Measurements from ENCODE around the gene SEC61A1. TPM values are rescaled to one million over a fixed set of nuclear protein-coding genes. Genes with fewer than 3 reads are reported as not detected.

Gene SEC61A1
- total RNA-seq (2021; ENCODE audit: unreplicated experiment) (246 TPM), Bru-seq, nascent RNA (percentile 94 among the genes with signal in this experiment), BruChase-seq, experiment 1, labeled RNA remaining after a 2-hour chase (percentile 96 among the genes with signal in this experiment), BruChase-seq, experiment 2, labeled RNA remaining after a 6-hour chase (percentile 98 among the genes with signal in this experiment)
- 179 TPM for polyA plus RNA-seq (2012; ENCODE audit: insufficient read length)
- long read RNA-seq, transcript SEC61A1-201 (12 exons, 3,635 nt): major isoform, 320 of 812 reads
- long read RNA-seq, partial matches to known transcripts: 98 of 812 reads
- long read RNA-seq, other reads (novel, unspliced or antisense): 393 of 812 reads

- ChIA-PET POLR2A (no interaction called here), CTCF (no interaction called here)
- peak within 1 kb of the TSS; percentile 98 for H3K27ac ChIP-seq (ENCODE audit: low read length)
- peaks cover 21% of the 10 kb centered on the region for H3K4me1 ChIP-seq (ENCODE audit: control insufficient read depth, insufficient read depth, low read length)
- no peaks in the 10 kb centered on the region for H3K9me3 ChIP-seq (ENCODE audit: control insufficient read depth, insufficient read depth, low read depth, low read length)
- intact Hi-C loops (cut with micrococcal nuclease; ENCODE audit: unreplicated experiment) (no loop called here), in situ Hi-C loops (cut with HindIII; ENCODE audit: low pct_unique_long_range_greater_than_20kb, low sequenced_read_pairs) (no loop called here)
- DNase-seq (ENCODE audit: low read depth, low spot score) (peak; percentile 64), ATAC-seq (peak; percentile 99)
- peaks cover 30% of the 10 kb centered on the region for H3K36me3 ChIP-seq (ENCODE audit: control insufficient read depth, insufficient read depth, low read length)
- no TSS peak for BruUV-seq (replicated peaks)
- TF ChIP-seq SIN3A (IDR thresholded peaks at IDR 0.05; ENCODE audit: borderline replicate concordance, insufficient read depth, low read depth, low read length) (peak; percentile 93; the same call in 1 of the 2 replicates), TCF7L2 (IDR thresholded peaks at IDR 0.05; ENCODE audit: low read depth, low read length) (no peak; the same call in 1 of the 2 replicates), CTCF (IDR thresholded peaks at IDR 0.05) (no peak), REST (IDR thresholded peaks at IDR 0.05; ENCODE audit: insufficient read depth in 1 of 2, low read depth in 2 of 2, low read length in 1 of 2) (0 out of 4 replicates have a peak, but pooled peaks of 1 of the 2 experiments have one; percentile 15), POLR2AphosphoS5 (IDR thresholded peaks at IDR 0.05; ENCODE audit: low read depth, low read length) (peak; percentile 73)
- peaks cover 10% of the 10 kb centered on the region for H3K27me3 ChIP-seq (ENCODE audit: control insufficient read depth, insufficient read depth, low read length)
- peak within 1 kb of the TSS; percentile 97 to 99 for H3K4me3 ChIP-seq (ENCODE audit: low read depth in 2 of 2, low read length in 2 of 2)
These were observed at the start of gene SEC61A1 for GRCh38 chr3:128051837-128052594. SEC61A1 (plus strand) TSS chr3:128052437; CDS start chr3:128052553, 116 bp downstream.

GRCh38 chr3:128004661-128005060, 47.6 kb upstream of the SEC61A1 start:
- POLR2A ChIA-PET: no interaction called here
- intact Hi-C loops (cut with micrococcal nuclease; ENCODE audit: unreplicated experiment): no loop called here
- H3K27ac ChIP-seq (ENCODE audit: low read length): no peak overlapping the region
- H3K4me3 ChIP-seq (ENCODE audit: low read depth in 2 of 2, low read length in 2 of 2): no peak overlapping the region
- no peak for ATAC-seq
- peaks cover 5% of the 10 kb centered on the region; the same call in 1 of the 2 replicates for H3K27me3 ChIP-seq (ENCODE audit: control insufficient read depth, insufficient read depth, low read length)
- CTCF ChIA-PET: no interaction called here
- no peak for DNase-seq (ENCODE audit: low read depth, low spot score)
- H3K4me1 ChIP-seq (ENCODE audit: control insufficient read depth, insufficient read depth, low read length): no peaks in the 10 kb centered on the region
- no peaks in the 10 kb centered on the region for H3K36me3 ChIP-seq (ENCODE audit: control insufficient read depth, insufficient read depth, low read length)
- TF ChIP-seq TCF7L2 (IDR thresholded peaks at IDR 0.05; ENCODE audit: low read depth, low read length) (no peak), REST (IDR thresholded peaks at IDR 0.05; ENCODE audit: insufficient read depth in 1 of 2, low read depth in 2 of 2, low read length in 1 of 2) (no peak), SIN3A (IDR thresholded peaks at IDR 0.05; ENCODE audit: borderline replicate concordance, insufficient read depth, low read depth, low read length) (no peak)
- BruUV-seq (replicated peaks): no TSS peak
- in situ Hi-C loops (cut with HindIII; ENCODE audit: low pct_unique_long_range_greater_than_20kb, low sequenced_read_pairs): no loop called here
- no peaks in the 10 kb centered on the region for H3K9me3 ChIP-seq (ENCODE audit: control insufficient read depth, insufficient read depth, low read depth, low read length)
